GM19395 (cell line): ENCODE results near the gene OSBPL10.

Experiments
- ATAC-seq: cut with Tn5 transposase; IDR thresholded peaks from one replicate; pipeline ENCODE4 v1.9.1; 2021; ENCODE audit warnings: mild to moderate bottlenecking, moderate library complexity; ENCODE audit not compliant: unreplicated experiment

Gene OSBPL10

DNA sequence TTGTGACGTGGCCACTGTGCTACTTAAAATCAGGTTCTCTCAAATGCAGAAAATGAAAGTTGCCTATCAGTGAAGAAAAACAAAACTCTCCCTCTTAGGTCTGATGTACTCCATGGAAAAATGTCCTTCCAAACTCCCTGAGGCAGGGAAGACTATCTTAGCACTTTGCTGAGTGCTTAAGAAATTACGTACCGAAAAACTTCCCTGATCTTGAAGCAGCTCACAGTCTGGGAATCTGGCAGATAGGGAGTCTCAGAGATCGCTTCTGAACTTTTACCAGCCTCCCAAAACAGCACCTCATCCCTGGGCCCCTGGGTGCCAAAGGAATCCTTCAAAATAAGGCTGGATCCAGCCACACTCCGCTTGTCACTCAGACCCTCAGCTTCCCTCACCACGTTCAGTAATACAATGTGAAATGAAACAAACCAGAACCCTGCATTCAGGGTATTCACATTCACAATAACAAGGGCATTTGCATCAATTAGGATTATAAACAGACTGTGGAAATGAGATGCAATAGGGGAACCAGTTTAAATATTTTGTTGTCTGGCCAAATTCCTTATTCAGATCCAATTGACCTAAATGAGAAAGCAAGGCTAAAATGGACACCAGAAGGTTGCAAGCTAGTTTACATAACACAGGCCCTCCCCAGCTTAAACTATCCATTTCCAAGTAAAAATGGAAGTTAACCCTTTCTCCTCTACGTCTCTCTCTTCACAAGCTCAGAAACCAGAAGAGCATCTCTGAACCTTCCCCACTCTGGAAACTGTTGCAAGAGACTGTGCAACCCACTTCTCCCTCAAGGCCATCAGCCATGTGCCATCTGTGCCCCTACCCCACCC, 20.9 kb downstream of the OSBPL10 start:
- ATAC-seq = peak; percentile 34

DNA sequence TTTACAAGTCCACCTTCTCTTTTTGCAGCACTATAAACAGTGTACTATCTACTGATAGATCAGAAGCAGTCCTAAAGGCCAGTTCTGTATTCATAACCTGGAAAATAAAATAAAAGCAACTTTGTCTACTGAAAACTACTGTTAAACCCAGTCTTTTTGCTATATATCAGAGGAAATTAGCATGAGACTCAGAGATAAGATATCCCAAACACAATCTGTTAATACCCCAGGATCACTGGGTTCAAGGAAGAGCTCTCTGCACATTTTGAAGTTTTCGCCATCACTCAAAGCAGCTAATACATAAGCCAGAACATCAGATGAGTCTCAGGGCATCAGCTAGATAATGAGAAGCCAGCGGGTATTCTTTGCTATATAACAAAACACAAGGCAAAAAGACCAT, 21.8 kb downstream of the OSBPL10 start:
- ATAC-seq = no peak

DNA sequence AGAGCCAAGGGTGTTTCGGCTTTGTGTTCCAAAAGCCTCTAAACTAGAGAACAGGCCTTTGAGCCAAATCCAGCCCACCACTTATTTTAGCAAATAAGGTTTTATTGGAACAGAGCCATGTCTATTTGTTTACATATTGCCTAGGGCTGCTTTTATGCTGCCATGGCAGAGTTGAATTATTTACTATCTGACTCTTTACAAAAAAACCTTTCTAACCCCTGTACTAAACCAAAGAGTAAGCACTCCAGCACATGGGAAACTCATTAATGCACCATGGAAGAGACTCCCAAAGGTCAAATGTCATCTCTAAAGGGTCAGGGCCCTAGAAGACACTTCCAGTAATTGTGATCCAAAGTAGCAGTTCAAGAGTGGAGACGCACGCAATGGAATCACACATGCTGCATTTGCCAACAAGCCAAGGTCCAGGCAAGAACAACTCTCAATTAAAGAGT, 22.3 kb downstream of the OSBPL10 start:
- ATAC-seq = no peak

DNA sequence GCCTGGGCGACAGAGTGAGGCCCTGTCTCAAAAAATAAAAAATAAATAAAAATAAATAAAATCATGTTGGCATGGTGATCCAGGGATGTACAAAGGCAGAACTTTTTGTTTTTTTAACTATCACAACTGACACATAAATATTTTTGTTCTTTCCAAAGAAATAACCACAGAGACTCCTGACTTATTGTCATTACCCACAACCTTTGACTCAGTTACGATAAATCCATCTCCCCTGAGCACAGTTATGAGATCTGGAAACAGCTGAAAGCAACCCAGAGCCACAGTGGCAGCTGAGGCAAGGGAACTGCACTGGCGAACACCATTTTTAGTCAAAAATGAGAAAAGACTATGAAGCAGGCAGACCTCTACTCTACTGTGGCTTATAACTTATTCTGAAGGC, 24.0 kb downstream of the OSBPL10 start:
- ATAC-seq = no peak

DNA sequence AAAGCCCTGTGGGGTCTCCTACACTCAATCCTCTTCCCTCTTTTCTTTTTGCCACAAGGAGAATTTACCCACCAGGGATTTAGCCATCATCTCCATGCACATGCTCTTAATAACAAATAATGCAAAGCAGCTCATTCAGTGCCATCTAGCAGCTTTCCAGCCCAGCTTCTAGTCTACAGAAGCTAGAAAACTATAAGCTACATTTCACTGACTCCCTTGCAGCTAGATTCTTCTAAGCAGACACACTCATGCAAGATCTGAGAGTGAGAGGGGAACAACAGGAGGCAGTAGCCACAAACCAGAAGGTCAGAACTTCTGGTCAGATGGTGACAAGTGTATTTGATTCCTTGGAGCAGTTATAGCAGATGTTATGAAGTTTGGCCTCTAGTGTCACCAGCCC, 25.5 kb downstream of the OSBPL10 start:
- ATAC-seq = no peak

DNA sequence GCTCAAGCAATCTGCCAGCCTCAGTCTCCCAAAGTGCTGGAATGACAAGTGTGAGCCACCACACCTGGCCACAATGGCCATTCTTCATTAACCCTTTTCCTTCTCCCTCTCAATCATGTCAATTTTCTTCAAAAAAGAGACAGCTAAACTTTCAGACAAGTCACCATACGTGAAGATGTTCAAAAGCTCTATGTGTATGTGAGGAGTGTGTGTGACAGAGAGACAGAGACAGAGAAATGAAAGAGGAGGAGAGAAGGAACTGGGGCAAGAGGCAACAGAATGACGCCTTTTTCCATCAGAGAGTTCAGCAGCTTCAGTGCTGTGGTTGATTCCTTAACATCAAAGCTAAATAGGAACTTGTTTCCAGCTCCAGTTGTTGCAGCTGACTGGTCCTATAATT, 27.4 kb downstream of the OSBPL10 start:
- ATAC-seq = no peak

DNA sequence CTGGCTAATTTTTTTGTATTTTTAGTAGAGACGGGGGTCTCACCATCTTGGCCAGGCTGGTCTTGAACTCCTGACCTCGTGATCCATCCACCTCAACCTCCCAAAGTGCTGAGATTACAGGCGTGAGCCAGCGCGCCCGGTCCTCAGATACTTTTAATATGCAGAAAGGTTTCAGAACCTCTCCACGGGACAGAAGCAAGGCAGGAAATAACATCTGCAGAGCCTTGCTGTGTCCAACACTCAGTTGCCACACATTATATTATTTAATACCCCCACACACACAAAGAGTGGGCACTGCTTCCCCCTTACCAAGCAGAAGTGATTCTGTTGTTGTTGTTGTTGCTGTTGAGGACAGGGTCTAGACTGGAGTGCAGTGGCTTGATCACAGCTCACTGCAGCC, 28.0 kb downstream of the OSBPL10 start:
- ATAC-seq = no peak

DNA sequence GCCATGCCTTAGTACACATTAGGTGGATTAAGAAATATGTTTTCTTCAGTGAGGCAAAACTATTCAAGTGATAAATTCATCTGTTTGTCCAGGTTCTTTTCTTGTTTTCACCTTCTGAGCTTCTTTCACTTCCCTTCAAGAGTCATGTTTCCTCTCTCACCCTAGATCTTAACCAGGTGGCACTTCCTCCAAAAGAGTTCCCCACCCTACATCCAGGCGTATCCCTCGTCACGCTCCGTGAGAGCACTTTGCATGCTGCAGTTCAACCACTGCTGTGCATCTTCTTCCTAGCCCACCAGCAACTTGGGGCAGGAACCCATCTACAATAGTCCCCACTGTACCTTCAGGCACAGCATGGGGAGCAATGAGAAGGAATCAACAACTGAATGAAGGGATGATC, 28.9 kb downstream of the OSBPL10 start:
- peak; percentile 98 for ATAC-seq

DNA sequence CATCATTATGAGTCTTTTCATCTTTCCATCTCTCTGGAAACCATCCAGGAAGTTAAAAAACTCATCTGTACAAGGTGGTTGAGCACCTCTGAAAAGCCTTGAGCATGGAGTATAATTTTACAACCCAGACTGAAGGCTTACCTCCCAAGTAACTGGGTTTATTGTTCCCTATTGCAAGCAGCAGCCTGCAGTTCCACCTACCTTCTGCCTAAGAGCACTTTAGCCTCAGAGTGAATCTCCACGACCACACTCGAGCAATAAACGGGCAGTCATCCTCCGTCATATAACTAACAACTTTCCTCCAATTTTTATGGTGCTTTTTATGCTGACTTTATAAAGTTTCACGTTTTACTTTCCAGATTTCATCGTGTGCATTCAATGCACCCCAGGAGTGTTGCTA, 32.8 kb downstream of the OSBPL10 start:
- no peak for ATAC-seq

DNA sequence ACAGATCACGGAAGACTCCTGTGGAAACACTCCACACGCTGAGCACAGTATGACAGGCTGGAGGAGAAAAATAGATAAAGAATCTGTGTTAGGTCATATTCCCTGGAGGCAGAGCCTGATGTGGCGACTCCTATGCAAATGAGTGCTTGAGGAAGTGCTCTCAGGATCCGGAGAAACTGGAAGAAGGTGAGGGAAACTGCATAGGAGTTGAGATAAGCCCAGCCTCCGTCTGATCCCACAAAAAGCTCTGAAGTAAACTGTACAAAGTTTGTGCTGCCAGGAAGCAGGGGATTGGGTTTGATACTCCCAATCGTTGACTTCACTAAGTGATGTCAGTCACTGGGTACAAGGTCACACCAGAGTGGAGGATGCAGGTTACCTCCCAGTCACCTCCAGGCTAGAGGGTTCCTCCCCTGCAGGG, 33.4 kb downstream of the OSBPL10 start:
- no peak for ATAC-seq

DNA sequence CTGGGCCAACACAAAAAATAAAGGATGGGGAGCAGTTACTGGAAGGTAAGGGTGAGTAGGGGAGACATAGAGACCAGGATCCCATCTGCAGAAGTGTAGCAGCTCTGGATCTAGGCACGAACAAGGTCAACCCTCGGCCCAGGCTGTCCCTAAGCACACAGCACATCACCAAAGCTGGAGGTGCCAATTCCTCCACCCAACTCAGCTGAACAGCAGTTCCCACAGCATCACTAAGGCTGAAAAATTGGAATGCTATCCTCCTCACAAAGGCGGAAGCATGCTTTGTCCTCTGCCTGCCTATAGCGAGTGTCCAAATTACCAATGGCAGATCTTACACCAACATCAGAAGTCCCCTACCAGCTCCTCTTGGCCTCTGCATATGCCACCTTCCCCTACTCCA, 33.9 kb downstream of the OSBPL10 start:
- no peak for ATAC-seq

DNA sequence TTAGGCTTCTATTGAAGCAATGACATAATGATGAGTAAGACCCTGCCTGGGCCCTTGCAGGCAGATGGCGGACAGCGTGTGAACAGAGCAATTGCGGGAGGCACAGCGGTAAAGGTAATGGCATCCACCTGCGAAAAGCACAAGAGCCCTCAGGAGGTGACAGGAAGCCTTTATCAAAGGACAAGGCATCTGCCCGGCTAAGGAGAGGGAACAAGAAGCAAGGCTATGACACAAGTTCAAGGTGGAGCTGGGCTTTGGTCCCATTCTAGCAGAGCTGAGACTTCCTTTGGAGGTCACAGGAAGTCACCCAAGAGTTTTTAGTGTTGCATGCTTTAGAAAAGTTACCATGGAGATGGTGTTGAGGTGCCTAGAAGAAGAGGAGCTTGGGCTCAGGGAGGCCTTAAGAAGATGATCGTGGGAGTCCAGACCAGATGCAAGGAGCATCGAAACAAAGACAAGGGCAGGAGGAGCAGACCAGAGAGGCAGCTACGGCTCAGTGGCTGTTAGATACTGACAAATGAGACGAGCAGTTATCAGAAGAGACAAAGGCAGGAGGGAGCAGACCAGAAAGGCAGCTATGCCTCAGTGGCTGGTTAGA, 34.5 kb downstream of the OSBPL10 start:
- peak; percentile 40 for ATAC-seq

DNA sequence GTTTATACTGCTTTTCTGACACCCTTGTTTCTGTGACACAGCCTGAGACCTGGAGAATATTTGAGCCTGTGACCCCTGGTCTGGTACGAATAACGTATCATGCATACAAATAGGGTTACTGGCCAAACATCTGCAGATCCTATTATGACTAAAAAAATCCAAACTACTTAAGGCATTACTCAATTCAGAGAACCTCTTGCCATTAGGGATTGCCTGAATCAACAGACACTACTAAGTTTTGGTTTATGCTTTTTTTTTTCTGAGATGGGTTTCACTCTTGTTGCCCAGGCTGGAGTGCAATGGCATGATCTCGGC, 35.4 kb downstream of the OSBPL10 start:
- ATAC-seq = no peak

DNA sequence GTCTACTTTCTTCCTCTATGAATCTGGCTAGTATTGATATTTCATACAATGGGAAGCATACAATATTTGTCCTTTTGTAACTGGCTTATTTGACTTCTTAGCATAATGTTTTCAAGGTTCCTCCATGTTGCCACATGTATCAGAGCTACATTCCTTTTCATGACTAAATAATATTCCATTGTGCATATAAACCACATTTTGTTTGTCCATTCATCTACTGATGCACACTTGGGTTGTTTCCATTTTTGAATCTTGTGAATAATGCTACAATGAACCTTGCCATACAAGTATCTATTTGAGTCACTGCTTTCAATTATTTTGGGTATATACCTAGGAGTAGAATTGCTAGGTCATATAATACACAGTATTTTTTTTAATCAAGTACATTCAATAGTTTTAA, 38.0 kb downstream of the OSBPL10 start:
- no peak for ATAC-seq

DNA sequence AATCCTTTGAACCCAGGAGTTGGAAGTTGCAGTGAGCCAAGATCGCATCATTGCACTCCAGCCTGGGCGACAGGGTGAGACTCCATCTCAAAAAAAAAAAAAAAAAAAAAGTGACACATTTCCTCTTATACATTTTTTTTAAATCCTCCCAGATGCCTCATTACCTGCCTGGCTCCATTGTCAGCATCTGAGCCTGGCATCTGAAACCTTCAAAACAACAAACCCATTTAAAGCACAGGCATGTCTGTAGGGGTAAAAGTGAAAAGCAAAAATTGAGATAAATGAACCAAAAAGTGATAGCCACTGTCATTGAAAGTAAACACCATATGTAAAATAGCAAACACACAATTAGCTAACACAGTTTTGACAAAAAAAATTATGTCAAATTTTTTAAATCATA, 38.6 kb downstream of the OSBPL10 start:
- no peak for ATAC-seq

DNA sequence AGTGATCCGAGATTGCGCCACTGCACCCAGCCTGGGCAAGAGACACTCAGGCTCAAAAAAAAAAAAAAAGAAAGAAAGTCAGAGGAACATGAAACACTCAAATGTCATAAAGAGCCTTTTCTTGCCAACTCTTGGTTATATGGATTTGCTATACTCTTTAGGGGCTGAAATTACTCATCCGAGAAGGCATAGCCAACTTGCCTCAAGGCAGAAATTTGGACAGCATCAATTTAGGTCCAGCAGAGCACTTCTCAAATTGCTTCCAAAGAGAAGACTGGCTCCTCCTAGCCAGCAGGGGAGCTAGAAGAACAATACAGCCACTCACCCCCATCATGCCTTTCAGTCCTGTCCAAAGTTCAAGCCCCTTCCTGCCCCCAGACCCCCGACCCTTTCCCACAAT, 43.8 kb downstream of the OSBPL10 start:
- no peak for ATAC-seq

DNA sequence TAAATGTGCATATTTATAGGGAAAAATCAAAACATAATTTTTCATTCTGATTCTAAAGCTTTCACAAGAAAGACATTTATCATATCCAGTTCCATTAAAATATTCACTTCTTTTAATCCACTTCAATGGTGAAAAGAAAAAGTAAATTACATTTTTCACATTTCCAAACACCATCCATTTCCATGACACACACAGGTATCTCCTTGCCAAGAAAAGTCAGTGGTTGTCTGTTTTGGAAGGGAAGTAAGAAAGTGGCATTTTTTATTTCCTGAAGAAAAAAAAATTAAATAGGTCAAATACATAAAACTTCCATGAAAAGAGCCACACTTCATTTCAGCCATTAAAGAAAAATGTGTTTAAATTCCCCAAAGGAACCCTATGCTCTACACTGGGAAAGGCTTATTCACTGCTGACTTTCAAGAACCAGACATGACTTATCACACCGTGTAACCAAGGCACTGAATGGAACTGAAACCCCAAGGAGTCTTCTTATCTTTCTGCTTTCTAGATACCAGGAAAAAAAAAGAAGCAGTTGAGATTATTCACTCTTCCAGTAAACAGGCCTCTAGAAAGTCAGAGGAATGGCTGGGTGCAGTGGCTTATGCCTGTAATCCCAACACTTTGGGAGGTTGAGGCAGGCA, 44.5 kb downstream of the OSBPL10 start:
- ATAC-seq = no peak

DNA sequence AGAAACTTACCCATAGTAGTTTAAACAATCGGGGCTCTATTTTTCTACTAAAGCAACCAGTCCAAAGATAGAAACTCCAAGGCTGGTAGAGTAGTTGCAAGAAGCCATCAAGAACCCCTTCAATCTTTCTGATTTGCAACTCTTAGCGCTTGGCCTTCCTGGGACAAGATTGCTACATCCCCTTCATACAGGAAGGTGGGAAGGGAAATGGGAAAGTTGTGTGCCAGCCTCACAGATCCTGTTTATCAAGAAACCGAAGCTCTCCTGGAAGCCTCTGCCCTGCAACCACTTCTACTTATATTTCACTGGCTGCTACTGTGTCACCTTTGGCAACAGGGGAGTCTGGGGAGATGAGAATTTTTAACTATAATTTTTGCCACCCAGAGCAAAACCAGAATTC, 46.2 kb downstream of the OSBPL10 start:
- ATAC-seq = no peak

DNA sequence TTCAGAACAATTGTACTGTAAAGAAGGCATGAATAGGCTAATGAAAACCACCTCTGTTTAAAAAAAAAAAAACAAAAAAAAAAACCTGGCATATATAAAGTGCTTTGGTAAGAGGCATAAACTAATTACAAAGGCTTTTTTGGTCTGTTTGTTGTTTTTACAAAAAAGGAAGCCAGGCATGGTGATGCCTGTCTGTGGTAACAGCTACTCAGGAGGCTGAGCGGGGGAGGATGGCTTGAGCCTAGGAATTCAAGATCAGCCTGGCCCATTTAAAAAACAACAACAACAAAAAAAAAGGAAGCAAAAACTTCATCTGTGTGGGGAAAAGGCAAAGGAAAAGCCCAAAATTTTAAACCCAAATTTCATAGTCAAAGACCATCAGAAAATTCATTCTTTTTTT, 47.0 kb downstream of the OSBPL10 start:
- ATAC-seq = no peak

DNA sequence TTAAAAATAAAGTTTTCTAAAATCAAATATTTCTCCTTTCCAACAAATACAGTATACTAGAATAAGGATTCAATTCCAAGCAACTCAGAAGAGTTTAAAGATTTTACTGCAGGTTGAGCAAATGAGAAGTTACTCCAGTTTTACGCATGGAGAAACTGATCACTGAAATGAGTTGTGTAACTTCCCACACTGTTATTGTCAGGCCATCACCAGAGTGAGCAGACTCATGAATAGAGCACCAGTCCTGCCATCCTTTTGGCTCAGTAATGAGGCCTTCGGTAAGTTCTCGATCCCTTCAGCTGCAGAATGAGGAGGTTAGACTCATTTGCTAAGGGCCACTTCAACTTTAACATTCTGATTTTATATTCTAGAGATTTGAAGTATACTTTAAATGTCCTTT, 48.1 kb downstream of the OSBPL10 start:
- ATAC-seq = no peak

DNA sequence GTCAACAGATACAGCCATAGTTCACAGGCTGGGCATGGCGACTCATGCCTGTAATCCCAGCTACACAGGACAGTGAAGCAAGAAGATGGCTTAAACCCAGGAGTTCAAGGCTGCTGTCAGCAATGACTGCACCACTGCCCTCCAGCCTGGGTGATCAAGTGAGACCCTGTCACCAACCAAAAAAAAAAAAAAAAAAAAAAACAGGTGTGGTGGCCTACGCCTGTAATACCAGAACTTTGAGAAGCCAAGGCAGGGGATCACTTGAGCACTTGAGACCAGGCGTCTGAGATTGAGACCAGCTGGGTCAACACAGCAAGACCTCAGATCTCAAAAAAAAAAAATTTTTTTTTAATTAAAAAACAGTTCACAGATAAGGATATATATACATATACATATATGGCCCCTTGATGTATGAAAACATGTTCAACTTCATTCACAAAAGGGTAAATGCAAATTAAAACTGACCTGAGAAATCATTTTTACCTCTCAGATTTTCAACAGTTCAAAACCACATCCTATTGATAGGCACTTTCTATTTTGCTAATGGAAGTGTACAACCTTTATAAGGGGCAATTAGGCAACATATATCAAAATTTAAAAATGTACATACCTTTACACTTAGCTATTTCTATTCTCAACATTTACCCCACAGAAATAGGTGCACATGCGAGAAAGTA, 51.1 kb downstream of the OSBPL10 start:
- ATAC-seq = no peak

DNA sequence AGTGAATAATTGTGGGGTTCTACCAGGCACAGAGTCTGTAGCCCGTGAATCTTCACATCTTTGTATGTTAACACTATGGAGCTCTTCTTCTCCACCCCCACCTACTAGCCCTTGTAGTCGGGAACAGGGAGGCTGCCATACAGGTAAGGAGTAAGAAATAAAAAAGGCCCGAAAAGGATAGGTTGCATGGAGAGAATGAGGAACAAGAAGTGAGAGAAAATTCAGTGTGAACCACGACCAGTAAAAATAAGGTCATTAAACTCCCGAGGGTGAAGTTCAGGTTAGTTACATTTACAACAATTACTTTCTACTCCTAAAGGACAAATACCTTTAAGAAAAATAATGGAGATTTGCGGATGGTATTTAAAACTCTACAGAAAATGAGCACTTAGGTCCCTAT, 53.3 kb downstream of the OSBPL10 start:
- ATAC-seq = no peak
